ENCODE data around the gene ADAMTSL1.

GRCh38 chr9:18614651-18615050 is 140.7 kb downstream of the ADAMTSL1 start:
- TF ChIP-seq, protein P1, sequence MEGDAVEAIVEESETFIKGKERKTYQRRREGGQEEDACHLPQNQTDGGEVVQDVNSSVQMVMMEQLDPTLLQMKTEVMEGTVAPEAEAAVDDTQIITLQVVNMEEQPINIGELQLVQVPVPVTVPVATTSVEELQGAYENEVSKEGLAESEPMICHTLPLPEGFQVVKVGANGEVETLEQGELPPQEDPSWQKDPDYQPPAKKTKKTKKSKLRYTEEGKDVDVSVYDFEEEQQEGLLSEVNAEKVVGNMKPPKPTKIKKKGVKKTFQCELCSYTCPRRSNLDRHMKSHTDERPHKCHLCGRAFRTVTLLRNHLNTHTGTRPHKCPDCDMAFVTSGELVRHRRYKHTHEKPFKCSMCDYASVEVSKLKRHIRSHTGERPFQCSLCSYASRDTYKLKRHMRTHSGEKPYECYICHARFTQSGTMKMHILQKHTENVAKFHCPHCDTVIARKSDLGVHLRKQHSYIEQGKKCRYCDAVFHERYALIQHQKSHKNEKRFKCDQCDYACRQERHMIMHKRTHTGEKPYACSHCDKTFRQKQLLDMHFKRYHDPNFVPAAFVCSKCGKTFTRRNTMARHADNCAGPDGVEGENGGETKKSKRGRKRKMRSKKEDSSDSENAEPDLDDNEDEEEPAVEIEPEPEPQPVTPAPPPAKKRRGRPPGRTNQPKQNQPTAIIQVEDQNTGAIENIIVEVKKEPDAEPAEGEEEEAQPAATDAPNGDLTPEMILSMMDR (IDR thresholded peaks at IDR 0.05): no peak
- TF ChIP-seq EP300 (IDR thresholded peaks at IDR 0.05): no peak

All from stomach (tissue), 4 donors.